Neural crest cell (in vitro differentiated cells): Measurements from ENCODE around the gene DHX35. TPM values are rescaled to one million over a fixed set of nuclear protein-coding genes. Genes with fewer than 3 reads are reported as not detected.
A peak's percentile ranks its signal among the peaks of the same experiment; 100 is the strongest.

Experiments used
- DNase-seq: peaks from one replicate; pipeline ENCODE4 v3.0.0; 2021; ENCODE audit warnings: low read depth, mixed read lengths, low spot score
- H3K27ac Mint-ChIP-seq: one replicate; pipeline ENCODE4 v1.8.0; 2021; ENCODE audit warnings: mild to moderate bottlenecking, mixed read lengths; ENCODE audit not compliant: unreplicated experiment
- H3K27me3 Mint-ChIP-seq: 2 replicates; pipeline ENCODE4 v1.8.0; 2021; ENCODE audit warnings: low read depth, mild to moderate bottlenecking, mixed read lengths
- H3K36me3 Mint-ChIP-seq: 2 replicates; pipeline ENCODE4 v1.8.0; 2021; ENCODE audit warnings: low read depth, mild to moderate bottlenecking, mixed read lengths
- H3K4me1 Mint-ChIP-seq: 2 replicates; pipeline ENCODE4 v1.8.0; 2021; ENCODE audit warnings: mixed read lengths
- H3K4me3 Mint-ChIP-seq: one replicate; pipeline ENCODE4 v1.8.0; 2021; ENCODE audit warnings: mild to moderate bottlenecking, mixed read lengths
- H3K9me3 Mint-ChIP-seq: 2 replicates; pipeline ENCODE4 v1.8.0; 2021; ENCODE audit warnings: mixed read lengths
- CTCF ChIP-seq: fragments of 200-600 bp; sonication (generic); conservative IDR thresholded peaks from 2 replicates; pipeline ENCODE4 v1.5.0; 2021; ENCODE audit warnings: antibody characterized with exemption, mild to moderate bottlenecking
- total RNA-seq: library from RNA; stranded (reverse); gene quantifications from 2 replicates; pipeline ENCODE4 v1.2.1, GENCODE V29; 2021

DHX35 gene
- total RNA-seq, 1 donor from 2014 or later = 22.8 TPM

- Mint-ChIP-seq H3K27ac (no peak overlapping the region), H3K4me1 (peaks cover 42% of the 10 kb centered on the region), H3K27me3 (no peaks in the 10 kb centered on the region), H3K4me3 (peak overlapping the region; percentile 94), H3K9me3 (no peaks in the 10 kb centered on the region), H3K36me3 (peaks cover 3% of the 10 kb centered on the region)
- no peak for TF ChIP-seq CTCF
- DNase-seq = no peak
These were observed 34.1 kb upstream of the DHX35 start for GRCh38 chr20:38927902-38928578.

- Mint-ChIP-seq H3K9me3 (no peaks in the 10 kb centered on the region), H3K4me1 (peaks cover 50% of the 10 kb centered on the region), H3K27me3 (no peaks in the 10 kb centered on the region), H3K4me3 (peak overlapping the region; percentile 80), H3K27ac (no peak overlapping the region), H3K36me3 (peaks cover 3% of the 10 kb centered on the region)
- TF ChIP-seq CTCF = no peak
- DNase-seq = no peak
These were observed 31.9 kb upstream of the DHX35 start for GRCh38 chr20:38930242-38930569.

DNA sequence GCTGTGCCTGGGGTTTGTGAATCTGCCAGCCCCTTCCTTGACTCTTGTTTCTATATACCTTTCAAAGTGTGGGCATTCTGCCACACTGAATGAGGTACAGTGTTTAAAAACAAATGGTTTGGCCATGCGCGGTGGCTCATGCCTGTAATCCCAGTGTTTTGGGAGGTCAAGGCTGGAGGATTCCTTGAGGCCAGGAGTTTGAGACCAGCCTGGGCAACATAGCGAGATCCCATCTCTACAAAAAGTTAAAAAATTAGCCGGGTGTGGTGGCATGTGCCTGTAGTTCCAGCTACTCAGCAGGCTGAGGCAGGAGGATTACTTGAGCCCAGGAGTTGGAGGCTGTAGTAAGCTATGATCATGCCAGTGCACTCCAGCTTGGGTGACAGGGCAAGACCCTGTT is 30.2 kb upstream of the DHX35 start:
- Mint-ChIP-seq H3K4me3 (peak overlapping the region; percentile 27), H3K9me3 (no peaks in the 10 kb centered on the region), H3K36me3 (peaks cover 3% of the 10 kb centered on the region), H3K4me1 (peaks cover 53% of the 10 kb centered on the region), H3K27ac (no peak overlapping the region), H3K27me3 (no peaks in the 10 kb centered on the region)
- TF ChIP-seq CTCF = no peak
- DNase-seq = no peak

DNA sequence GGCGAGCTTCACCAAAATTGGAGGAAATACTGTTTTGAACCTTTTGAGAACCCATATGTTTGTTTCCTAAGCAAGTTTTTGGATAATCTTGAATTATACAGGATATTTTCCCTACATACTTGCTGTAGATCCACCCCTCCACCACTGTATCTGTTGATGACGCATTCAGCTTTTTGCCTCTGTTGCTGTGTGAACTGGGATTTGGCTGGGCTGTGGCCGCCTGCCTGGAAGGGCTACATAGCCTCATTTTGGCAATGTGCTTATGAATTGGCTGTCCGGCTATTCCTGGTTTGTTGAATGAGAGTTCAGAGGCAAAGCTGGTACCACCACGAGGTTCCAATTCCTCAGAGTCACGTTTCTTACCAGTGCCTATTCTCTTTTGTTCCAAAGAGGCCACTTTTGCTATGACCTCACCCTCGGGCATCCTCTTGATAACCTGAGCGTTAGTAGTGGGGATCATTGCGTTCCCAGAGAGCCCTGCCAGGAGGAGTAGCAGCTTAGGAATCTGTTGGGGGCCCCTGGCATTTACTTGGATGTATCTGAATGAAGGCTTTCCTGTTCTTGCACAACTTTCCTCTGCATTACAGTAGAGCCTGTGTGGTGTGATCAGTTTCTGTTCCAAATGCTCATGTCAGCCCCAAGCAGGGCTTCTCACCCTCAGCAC is 29.6 kb upstream of the DHX35 start:
- Mint-ChIP-seq H3K9me3 (no peaks in the 10 kb centered on the region), H3K4me3 (peak overlapping the region; percentile 54), H3K36me3 (peaks cover 3% of the 10 kb centered on the region), H3K27me3 (no peaks in the 10 kb centered on the region), H3K27ac (peak overlapping the region; percentile 2), H3K4me1 (peaks cover 50% of the 10 kb centered on the region)
- no peak for TF ChIP-seq CTCF
- DNase-seq = no peak

- TF ChIP-seq CTCF = no peak
- H3K9me3 Mint-ChIP-seq = no peaks in the 10 kb centered on the region
- no peak for DNase-seq
- H3K27me3 Mint-ChIP-seq = no peaks in the 10 kb centered on the region
- H3K4me3 Mint-ChIP-seq = no peak overlapping the region
- H3K4me1 Mint-ChIP-seq = peaks cover 35% of the 10 kb centered on the region
- peaks cover 6% of the 10 kb centered on the region for H3K36me3 Mint-ChIP-seq
- H3K27ac Mint-ChIP-seq = no peak overlapping the region
These were observed 27.6 kb upstream of the DHX35 start for GRCh38 chr20:38934530-38934929.
